Measurements from ENCODE around the gene ACBD6. TPM values are rescaled to one million over a fixed set of nuclear protein-coding genes. Genes with fewer than 3 reads are reported as not detected.

The ACBD6 gene
- polyA plus RNA-seq, 1 experiment, result 49.0 TPM

DNA sequence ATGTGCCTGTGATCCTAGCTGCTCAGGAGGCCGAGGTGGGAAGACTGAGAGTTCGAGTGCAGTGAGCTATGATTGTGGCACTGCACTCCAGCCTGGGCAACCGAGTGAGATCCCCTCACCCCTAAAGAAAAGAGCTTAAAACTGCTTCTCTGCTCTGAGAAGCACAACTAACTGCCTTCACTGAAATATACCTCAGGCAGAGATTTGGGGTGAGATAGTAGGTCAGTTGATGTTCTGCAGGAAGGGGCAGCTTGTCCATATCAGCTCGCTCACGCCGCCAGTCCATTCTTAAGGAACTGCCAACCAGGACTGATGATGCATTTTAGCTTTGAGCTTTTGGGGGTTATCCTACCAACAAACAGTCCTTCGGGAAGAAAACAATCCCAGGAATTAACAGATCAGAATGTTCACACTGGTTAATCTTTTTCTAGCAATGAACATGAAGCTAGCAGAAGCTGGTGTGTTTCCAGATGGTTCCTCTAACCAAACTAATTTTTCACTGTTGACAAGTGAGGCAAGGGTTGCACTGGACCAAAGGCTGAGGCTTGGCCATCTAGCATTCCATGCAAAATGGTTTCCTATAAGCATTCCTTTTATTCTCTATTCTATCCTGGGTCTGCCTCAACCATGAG lies 240.7 kb downstream of the ACBD6 start:
- TF ChIP-seq, protein P1, sequence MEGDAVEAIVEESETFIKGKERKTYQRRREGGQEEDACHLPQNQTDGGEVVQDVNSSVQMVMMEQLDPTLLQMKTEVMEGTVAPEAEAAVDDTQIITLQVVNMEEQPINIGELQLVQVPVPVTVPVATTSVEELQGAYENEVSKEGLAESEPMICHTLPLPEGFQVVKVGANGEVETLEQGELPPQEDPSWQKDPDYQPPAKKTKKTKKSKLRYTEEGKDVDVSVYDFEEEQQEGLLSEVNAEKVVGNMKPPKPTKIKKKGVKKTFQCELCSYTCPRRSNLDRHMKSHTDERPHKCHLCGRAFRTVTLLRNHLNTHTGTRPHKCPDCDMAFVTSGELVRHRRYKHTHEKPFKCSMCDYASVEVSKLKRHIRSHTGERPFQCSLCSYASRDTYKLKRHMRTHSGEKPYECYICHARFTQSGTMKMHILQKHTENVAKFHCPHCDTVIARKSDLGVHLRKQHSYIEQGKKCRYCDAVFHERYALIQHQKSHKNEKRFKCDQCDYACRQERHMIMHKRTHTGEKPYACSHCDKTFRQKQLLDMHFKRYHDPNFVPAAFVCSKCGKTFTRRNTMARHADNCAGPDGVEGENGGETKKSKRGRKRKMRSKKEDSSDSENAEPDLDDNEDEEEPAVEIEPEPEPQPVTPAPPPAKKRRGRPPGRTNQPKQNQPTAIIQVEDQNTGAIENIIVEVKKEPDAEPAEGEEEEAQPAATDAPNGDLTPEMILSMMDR (IDR thresholded peaks at IDR 0.05; ENCODE audit: insufficient read depth, low read depth, low read length), result no peak
- no peaks in the 10 kb centered on the region for H3K36me3 ChIP-seq (ENCODE audit: control insufficient read depth, insufficient read depth, low read length)
- ChIA-PET CTCF (interaction anchor here (1.0 to 1.9 kb wide), 4 partner anchors 8 to 74 kb away, joined by 3 to 6 read pairs (median 4); no protein-coding TSS in a partner anchor), POLR2A (interaction anchor here (0.5 kb wide), 1 partner anchor 312 kb away, joined by 3 read pairs; no protein-coding TSS in a partner anchor)
- no peak overlapping the region for H3K4me3 ChIP-seq (ENCODE audit: low read depth, low read length)
- DNase-seq (ENCODE audit: low read depth), result no peak
- peaks cover 9% of the 10 kb centered on the region for H3K27me3 ChIP-seq (ENCODE audit: control insufficient read depth, insufficient read depth, low read length)

DNA sequence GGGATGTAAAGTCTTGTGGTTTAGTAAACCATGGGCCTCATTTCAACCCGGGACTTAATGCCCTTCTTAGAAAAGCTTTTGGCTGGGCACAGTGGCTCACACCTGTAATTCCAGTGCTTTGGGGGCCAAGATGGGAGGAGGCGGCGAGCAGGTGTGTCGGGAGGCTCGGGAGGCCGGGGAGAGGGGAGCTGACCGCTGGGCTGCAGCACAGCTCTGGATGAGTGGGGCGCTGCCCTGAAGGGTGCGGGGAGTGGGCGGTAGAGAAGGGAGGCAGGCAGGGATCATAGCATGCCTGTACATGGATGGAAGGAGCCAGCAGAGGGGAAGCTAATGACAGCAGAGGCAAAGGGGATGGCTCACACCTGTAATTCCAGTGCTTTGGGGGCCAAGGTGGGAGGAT lies 241.3 kb downstream of the ACBD6 start:
- POLR2A ChIA-PET, result no interaction called here
- DNase-seq (ENCODE audit: low read depth), result no peak

DNA sequence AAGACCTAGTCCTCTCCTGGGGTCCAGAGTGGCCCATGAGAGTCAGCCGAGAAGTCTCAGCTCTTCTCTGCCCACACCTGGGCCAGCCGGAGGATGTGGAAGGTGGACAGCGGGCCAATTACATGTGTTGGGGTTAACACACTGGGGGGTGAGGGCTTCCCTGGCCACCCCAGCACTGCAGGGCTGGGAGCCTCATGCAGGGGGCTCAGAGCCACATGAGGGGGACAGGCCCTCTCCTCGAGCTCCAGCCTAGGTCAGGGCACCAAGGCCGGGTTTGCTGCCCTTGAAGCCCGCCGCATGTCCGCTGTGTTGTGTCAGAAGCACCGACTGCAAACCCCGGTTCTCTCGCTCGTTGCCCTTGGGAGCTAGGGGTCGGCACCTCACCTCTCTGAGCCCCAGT lies 241.8 kb downstream of the ACBD6 start:
- Histone ChIP-seq H3K36me3 (ENCODE audit: control insufficient read depth, insufficient read depth, low read length) (no peaks in the 10 kb centered on the region), H3K27me3 (ENCODE audit: control insufficient read depth, insufficient read depth, low read length) (peaks cover 9% of the 10 kb centered on the region), H3K4me3 (ENCODE audit: low read depth, low read length) (no peak overlapping the region)
- no peak for DNase-seq (ENCODE audit: low read depth)
- POLR2A ChIA-PET, result no interaction called here
- TF ChIP-seq, protein P1 (IDR thresholded peaks at IDR 0.05; ENCODE audit: insufficient read depth, low read depth, low read length), result no peak
- CTCF ChIA-PET, result interaction anchor here (0.7 to 1.3 kb wide), 3 partner anchors 9 to 217 kb away, joined by 3 to 4 read pairs (median 3); no protein-coding TSS in a partner anchor

More for the DNA sequence above, 241.3 kb downstream of the ACBD6 start:
- Histone ChIP-seq H3K4me3 (ENCODE audit: low read depth, low read length) (no peak overlapping the region), H3K36me3 (ENCODE audit: control insufficient read depth, insufficient read depth, low read length) (no peaks in the 10 kb centered on the region), H3K27me3 (ENCODE audit: control insufficient read depth, insufficient read depth, low read length) (peaks cover 9% of the 10 kb centered on the region)
- CTCF ChIA-PET, result interaction anchor here (1.2 to 1.9 kb wide), 3 partner anchors 8 to 73 kb away, joined by 3 to 6 read pairs (median 4); no protein-coding TSS in a partner anchor
- TF ChIP-seq, protein P1 (IDR thresholded peaks at IDR 0.05; ENCODE audit: insufficient read depth, low read depth, low read length), result no peak

DNA sequence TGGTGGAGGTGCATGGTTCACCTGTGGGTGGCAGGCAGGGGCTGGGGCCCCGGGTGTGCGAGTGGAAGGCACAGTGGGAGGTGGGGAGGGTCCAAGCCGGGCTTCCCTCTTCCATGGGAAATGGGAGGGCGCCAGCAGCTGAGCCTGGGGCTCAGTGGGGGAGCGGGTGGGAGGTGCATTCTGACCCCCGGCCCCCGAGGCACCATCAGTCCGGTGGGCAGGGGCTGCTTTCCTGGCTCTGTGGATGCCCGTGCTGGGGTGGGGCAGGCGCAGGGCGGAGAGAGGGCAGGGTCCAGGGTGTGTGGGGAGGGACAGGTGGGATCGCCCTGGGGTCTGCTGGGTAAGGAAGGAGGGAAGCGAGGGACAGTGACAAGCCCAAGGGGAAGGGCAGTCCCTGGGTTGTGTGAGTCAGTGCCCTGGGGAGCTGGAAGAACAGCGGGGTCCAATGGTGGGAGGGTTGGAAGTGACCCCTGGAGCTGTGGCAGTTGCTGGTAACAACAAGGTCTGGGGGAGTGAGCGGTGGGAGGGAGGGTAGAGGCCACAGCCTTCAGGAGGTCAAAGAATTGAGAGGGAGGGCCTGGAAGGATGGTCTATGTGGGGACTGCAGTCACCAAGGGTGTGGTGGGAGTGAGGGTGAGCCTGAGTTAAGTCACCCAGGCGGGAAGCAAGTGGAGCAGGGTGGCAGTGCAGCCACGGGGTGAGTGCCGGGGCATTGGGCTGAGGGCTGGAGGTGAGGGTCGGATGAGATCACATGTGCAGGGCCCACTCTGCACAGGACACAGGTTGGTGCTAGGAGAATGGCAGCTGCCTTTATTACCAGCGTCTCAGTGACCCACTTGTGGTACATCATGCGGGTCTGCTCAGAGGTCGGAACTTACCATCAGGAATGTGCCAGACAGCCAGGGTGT lies 242.7 kb downstream of the ACBD6 start:
- peaks cover 9% of the 10 kb centered on the region for H3K27me3 ChIP-seq (ENCODE audit: control insufficient read depth, insufficient read depth, low read length)
- ChIA-PET CTCF (interaction anchor here (0.5 to 1.5 kb wide), 4 partner anchors 65 to 218 kb away, joined by 3 to 4 read pairs (median 3); no protein-coding TSS in a partner anchor), POLR2A (no interaction called here)

More for the DNA sequence above, 242.7 kb downstream of the ACBD6 start:
- DNase-seq (ENCODE audit: low read depth), result no peak
- Histone ChIP-seq H3K4me3 (ENCODE audit: low read depth, low read length) (no peak overlapping the region), H3K36me3 (ENCODE audit: control insufficient read depth, insufficient read depth, low read length) (no peaks in the 10 kb centered on the region)
- TF ChIP-seq, protein P1 (IDR thresholded peaks at IDR 0.05; ENCODE audit: insufficient read depth, low read depth, low read length), result no peak

Data from BJ (cell line).